H54 (cell line): Measurements from ENCODE around the gene PODN.

Experiments
- DNase-seq: peaks from one replicate; pipeline ENCODE4 v3.0.0; 2011; ENCODE audit warnings: low spot score, mixed read lengths; ENCODE audit not compliant: insufficient read length
- FAIRE-seq: peaks from 3 replicates; lab custom pipeline; 2011; peaks lifted over from hg19 to GRCh38; lab: Jason Lieb, UNC
- POLR2A ChIP-seq: IDR thresholded peaks from 2 replicates; pipeline ENCODE4 v1.6.1; 2011; ENCODE audit warnings: low read depth, mild to moderate bottlenecking, low read length

PODN gene

GRCh38 chr1:53093451-53093754 lies 31.4 kb downstream of the PODN start:
- DNase-seq (no peak), FAIRE-seq (no peak)
- TF ChIP-seq POLR2A, result no peak

GRCh38 chr1:53093778-53094532 lies 31.9 kb downstream of the PODN start:
- DNase-seq (no peak), FAIRE-seq (no peak)
- TF ChIP-seq POLR2A, result no peak

GRCh38 chr1:53094533-53094919 lies 32.5 kb downstream of the PODN start:
- no peak for TF ChIP-seq POLR2A
- no peak for DNase-seq
- FAIRE-seq, result no peak

- no peak for FAIRE-seq
- no peak for DNase-seq
- TF ChIP-seq POLR2A, result no peak
These were observed 42.4 kb downstream of the PODN start for GRCh38 chr1:53104289-53104913.

- FAIRE-seq, result no peak
- DNase-seq, result no peak
- no peak for TF ChIP-seq POLR2A
These were observed 45.1 kb downstream of the PODN start for GRCh38 chr1:53107090-53107489.

- FAIRE-seq (no peak), DNase-seq (no peak)
- no peak for TF ChIP-seq POLR2A
These were observed 45.7 kb downstream of the PODN start for GRCh38 chr1:53107570-53108322.

GRCh38 chr1:53108646-53109580 lies 46.9 kb downstream of the PODN start:
- no peak for FAIRE-seq
- no peak for DNase-seq
- TF ChIP-seq POLR2A, result no peak

- TF ChIP-seq POLR2A, result no peak
- DNase-seq (no peak), FAIRE-seq (no peak)
These were observed 48.5 kb downstream of the PODN start for GRCh38 chr1:53110370-53111072.

- DNase-seq (no peak), FAIRE-seq (no peak)
- TF ChIP-seq POLR2A, result no peak
These were observed 49.1 kb downstream of the PODN start for GRCh38 chr1:53111073-53111556.

GRCh38 chr1:53111693-53112092 lies 49.7 kb downstream of the PODN start:
- TF ChIP-seq POLR2A, result no peak
- no peak for DNase-seq
- no peak for FAIRE-seq

- TF ChIP-seq POLR2A, result no peak
- no peak for FAIRE-seq
- peak; percentile 73 for DNase-seq
These were observed 50.3 kb downstream of the PODN start for GRCh38 chr1:53112271-53112774.

GRCh38 chr1:53112861-53113260 lies 50.8 kb downstream of the PODN start:
- no peak for TF ChIP-seq POLR2A
- FAIRE-seq, result no peak
- no peak for DNase-seq
